NCI-H146 treated with DMSO at 0.1 percent for 48 hours (cell line): Measurements from ENCODE around the gene C14orf180.

Experiments used
- DNase-seq: peaks from one replicate; lab custom pipeline; 2025; ENCODE audit not compliant: unreplicated experiment; lab: John Stamatoyannopoulos, UW

The C14orf180 gene

GRCh38 chr14:104579507-104579906 is at the start of gene C14orf180:
TSS of gene C14orf180 (plus strand) at chr14:104579764. CDS start at chr14:104586431, 6,667 bp downstream.
- DNase-seq: no peak

- DNase-seq: no peak
Observed at GRCh38 chr14:104530646-104531045, 48.9 kb upstream of the C14orf180 start.

GRCh38 chr14:104531421-104532190 is 48.0 kb upstream of the C14orf180 start:
- DNase-seq: no peak

- DNase-seq: no peak
Observed at GRCh38 chr14:104532191-104532555, 47.4 kb upstream of the C14orf180 start.

- DNase-seq: no peak
Observed at GRCh38 chr14:104534036-104534435, 45.5 kb upstream of the C14orf180 start.

- DNase-seq: no peak
Observed at GRCh38 chr14:104536942-104537612, 42.5 kb upstream of the C14orf180 start.

GRCh38 chr14:104537613-104537988 is 42.0 kb upstream of the C14orf180 start:
- no peak for DNase-seq

- no peak for DNase-seq
Observed at GRCh38 chr14:104541905-104542465, 37.6 kb upstream of the C14orf180 start.

GRCh38 chr14:104542871-104543830 is 36.4 kb upstream of the C14orf180 start:
- no peak for DNase-seq

- DNase-seq: no peak
Observed at GRCh38 chr14:104544362-104544961, 35.1 kb upstream of the C14orf180 start.

GRCh38 chr14:104545151-104545941 is 34.2 kb upstream of the C14orf180 start:
- DNase-seq: no peak

GRCh38 chr14:104545942-104546501 is 33.5 kb upstream of the C14orf180 start:
- DNase-seq: no peak

- DNase-seq: no peak
Observed at GRCh38 chr14:104546591-104547309, 32.8 kb upstream of the C14orf180 start.

GRCh38 chr14:104547310-104547997 is 32.1 kb upstream of the C14orf180 start:
- DNase-seq: no peak

GRCh38 chr14:104547998-104548700 is 31.4 kb upstream of the C14orf180 start:
- DNase-seq: no peak

GRCh38 chr14:104548802-104549535 is 30.6 kb upstream of the C14orf180 start:
- no peak for DNase-seq
